NCI-H2196 (cell line): Measurements from ENCODE around the gene PLPP3.

Source experiments
- DNase-seq: peaks from one replicate; lab custom pipeline; 2025; ENCODE audit not compliant: unreplicated experiment; lab: John Stamatoyannopoulos, UW

Gene PLPP3

DNA sequence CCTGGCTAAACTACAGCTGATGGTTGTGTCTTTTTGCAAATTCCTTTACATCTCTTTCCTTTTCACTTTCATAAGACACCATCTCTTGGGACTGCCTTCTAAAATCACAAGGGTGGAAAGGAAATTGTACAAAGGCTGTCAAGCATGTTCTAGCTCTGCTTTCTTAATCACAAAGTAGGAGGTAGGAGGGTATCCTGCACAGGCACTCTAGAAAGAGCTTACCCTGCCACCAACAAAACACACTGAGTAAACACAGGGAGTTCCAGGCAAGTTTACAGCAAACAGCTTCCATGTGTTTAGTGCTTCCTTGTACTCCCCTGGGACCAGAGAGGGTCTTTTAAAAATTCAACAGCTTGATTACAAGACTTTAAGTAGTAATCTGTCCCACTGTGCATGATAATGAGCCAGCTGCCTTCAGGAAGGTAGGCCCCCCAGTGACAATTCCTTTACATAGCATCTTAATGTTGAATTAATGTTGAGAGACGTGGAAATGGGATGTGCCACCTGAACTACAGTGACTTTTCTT, 2.4 kb downstream of the PLPP3 start:
- DNase-seq, result no peak

DNA sequence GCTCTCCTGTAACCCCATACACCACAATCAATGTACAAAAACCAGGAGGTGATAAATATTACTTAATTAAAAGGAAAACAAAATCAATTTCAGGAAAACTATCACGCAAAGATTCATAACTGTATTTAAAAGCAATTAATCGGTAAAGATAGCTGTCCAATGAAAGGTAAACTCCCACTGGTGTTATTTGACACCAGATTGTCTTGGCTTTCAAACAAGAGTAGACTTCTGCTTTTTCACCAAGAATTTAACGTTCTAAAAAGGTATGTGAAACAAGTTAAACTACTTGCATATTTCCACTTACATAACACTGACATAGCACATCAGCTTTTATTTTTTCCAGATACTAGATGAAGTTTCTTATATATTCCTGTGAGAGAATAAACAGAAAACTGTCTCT, 3.5 kb downstream of the PLPP3 start:
- DNase-seq, result no peak

DNA sequence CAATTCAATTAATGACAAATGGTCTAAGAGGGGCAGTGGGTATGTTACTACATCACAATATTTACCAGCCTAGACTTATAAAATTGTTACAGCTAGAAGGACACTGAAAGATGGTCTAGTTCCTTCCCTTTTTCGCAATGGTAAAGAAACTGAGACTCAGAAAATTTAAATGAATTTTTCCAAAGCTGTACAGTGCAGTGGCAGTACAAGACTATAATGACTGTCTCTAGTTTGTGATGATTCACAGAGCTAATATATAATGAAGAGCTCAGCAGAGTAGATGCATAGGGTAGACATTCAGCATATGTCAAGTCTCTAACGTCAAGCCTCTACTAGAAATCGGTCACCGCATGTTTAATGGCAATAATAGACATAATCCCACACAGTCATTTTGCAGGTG, 4.6 kb downstream of the PLPP3 start:
- DNase-seq, result no peak

DNA sequence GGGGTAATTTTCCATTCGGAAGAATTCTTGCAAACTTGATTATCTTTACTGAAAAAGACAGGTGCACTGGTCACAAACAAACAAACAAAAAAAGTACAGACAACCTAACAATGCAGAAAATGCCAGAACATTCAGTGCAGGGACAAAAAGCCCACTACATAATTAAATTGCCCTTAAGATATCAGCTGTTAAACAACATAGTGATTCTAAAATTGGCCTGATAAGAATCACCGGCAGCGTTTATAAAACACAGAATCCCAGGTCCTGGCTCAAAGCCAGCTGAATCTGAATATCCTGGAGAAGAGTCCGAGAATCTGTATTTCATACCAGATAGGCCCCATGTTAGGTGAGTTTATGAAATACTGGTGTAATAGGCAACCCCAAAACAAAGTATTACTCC, 6.1 kb downstream of the PLPP3 start:
- peak; percentile 58 for DNase-seq

DNA sequence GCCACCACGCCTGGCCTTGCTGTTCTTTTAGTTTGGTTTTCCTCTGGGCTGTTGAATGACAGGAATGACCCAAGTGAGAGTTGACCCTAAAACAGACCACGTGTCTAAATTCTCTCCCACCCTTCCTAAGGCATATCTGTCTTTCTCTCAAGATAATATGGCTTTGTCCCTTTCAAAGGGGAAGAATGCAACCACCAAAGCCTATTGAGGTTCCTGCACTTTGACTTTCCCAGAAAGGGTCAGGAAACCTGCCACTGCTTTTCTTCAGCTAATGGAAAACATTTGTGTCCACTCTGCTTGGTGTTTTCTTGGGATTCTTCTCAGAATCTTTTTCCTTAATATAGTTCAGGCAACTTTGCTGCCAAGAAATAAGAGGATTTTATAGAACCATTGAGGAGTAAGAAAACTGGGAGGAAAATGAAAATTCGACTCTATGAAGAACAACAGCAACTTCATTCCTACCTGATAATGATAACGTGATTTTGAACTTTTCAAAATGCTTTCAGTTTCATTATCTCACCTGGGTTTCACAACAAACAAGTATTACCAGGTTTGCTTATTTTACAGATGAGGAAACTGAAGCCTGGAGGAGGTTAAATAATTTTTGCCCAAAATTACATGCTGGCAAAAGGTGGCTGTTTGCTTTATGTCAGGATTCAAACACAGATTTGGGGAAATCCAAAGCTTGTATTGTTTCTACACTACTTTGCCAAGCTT, 6.9 kb downstream of the PLPP3 start:
- no peak for DNase-seq

DNA sequence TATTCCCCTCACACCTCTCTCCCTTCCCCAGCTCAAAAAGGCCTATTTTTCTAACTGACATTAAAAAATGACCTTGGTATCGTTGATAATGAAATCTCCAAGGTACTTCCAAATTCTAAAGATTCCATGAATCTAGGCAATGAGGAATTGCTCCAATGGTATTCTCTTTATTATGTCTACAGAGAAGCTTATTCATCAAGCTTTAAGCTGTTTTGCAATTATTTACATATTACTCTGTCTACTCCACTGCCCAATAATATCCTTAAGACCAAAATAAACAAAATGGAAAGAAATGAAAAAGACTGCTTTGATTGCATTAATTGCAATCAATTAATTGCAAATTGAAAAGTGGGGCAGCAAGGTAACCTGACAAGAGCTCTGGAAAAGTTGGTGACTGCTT, 7.9 kb downstream of the PLPP3 start:
- DNase-seq, result no peak

DNA sequence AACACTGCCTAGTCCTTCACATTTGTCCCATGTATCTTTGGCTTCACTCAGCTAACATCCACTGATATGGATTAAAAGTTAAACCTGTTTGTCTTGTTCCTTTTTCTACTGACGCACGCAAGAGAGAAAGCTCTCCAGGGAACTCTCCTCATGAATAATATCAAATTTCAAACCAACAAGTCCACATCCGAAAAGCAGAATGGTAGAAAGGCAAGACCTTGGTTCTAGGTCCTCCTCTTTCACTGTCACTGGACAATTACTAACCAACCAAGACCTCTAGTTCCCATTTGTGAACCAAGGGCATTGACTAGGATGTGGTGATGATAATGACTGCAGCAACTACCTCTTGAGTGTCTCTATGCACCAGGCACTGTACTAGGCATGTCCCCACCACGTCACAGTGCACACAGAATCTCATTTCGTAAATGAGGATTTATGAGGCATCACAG, 8.4 kb downstream of the PLPP3 start:
- DNase-seq, result peak; percentile 52

DNA sequence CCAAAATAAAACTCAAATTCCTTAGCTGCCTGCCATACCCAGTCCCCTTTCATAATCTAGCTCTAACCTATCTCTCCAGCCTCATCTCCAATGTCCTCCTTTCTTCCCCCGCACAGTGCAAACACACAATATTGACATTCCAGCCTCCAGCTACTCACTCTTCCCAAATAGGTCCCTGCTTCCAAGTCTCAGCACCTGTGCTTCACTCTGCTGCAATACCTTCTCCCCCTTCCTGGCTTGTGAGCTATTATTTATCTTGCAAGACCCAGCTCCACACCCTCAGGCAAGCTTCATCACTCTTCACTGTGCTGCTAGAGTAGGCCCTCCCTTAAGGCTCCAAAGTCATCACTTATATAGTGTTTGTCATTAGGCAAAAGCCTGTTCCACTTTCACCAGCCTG, 9.7 kb downstream of the PLPP3 start:
- DNase-seq, result peak; percentile 31

DNA sequence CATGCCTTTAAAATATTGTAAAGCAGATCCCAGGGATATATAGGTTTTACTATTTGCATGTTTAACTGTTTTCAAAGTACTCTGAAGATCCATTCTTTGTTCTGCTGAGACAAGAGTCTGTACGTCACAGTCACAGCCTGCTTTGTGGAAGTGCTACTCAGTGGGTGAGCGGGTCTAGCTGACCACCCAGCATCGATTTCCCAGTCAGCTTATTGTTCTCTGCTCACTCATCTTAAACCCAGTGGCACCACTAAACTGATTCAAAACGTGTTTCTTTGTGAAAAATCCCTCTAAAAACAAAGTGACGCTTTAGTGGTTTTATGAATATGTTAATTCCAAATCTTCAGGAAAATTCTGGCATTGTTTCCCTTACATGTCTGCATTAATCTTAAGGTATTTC, 12.4 kb downstream of the PLPP3 start:
- DNase-seq, result no peak

DNA sequence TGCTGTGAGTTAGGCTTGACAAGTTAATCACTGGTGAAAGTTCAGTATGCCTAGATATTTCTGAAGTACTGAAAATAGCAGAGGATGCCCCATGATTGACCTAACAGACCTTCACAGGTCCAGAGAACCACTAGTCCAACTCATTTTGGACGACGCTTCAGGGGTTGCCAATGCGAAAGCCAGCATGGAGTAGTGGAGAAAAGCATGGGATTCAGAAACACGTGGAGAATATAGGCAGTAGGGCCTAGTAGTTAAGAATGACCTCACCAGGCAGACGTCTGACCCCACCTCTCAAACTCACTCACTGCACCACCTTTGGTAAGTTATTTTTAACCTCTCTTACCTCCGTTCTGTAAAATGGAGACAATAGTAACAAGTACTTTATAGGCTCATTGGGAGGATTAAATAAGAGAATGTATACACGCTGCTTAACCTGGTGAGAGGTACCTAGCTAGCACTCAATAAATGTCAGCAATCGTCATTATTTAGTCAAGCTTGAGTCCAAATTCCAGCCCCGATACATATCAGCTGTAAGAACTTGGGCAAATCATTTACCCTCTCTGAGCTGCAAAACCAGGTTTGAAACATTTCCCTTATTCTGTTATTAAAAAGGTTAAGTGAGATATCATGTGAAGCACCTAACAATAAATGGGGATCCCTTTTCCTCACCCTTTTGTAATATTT, 13.2 kb downstream of the PLPP3 start:
- no peak for DNase-seq

DNA sequence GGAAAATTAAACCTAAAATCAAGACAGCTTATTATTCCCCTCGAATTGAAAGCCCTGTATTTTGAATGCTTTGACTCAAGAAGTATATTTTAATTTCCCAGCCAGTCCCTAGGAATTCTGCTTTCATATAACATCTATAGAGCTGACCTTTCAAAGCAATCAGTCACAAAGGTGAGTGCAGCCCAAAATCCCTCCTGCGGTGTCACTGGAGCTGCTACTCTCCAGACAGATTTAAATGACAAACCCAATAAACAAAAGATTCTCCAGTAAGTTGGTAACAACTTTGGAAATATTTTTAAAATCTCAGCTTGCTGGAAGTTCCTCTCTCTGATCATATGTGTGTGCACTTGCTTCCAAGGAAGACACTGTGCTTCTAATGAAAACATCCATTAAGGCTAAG, 14.7 kb downstream of the PLPP3 start:
- no peak for DNase-seq

DNA sequence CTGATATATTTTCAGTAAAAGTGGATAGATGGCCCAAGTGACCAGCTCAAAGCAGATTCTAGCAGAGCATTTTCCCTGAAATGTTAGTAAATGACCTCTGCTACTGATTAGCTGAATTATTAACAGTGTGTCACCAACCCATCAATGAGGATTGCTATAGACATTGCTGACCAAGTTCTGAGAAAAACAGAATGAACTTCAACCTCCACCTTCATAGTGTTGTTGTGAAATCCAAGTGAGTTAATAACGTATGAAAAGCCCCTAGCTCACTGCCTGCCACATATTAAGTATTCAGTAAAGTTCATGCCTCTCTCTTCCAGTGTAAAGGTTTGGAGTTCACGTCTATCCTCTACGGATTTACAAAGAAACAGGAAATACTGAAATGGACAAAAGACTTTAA, 15.8 kb downstream of the PLPP3 start:
- no peak for DNase-seq

DNA sequence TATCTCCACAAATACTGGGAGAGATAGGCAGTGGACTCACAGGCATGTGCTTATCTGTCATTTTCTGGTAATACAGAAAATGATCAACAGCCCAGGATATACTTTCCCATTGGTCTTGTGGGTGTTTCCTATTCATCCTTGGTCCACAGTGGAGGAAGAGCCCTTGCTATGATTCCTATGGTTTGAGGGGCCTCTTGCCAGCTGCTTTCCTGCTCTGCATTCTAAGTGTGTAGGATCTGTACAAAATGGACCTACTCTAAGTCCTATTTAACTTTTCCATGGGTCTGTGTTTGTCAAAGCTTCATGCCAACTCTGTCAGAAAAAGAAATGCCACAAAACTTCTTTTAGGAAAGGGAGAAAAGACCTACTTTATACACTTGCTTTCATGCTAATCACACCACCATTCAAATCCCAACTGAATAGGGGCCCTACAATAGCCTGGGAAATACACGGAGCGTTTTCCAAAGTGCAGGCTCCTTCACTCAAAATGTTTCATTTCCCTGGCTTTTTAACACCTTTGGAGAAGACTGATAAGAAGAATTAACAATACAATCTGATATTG, 16.4 kb downstream of the PLPP3 start:
- DNase-seq, result no peak

DNA sequence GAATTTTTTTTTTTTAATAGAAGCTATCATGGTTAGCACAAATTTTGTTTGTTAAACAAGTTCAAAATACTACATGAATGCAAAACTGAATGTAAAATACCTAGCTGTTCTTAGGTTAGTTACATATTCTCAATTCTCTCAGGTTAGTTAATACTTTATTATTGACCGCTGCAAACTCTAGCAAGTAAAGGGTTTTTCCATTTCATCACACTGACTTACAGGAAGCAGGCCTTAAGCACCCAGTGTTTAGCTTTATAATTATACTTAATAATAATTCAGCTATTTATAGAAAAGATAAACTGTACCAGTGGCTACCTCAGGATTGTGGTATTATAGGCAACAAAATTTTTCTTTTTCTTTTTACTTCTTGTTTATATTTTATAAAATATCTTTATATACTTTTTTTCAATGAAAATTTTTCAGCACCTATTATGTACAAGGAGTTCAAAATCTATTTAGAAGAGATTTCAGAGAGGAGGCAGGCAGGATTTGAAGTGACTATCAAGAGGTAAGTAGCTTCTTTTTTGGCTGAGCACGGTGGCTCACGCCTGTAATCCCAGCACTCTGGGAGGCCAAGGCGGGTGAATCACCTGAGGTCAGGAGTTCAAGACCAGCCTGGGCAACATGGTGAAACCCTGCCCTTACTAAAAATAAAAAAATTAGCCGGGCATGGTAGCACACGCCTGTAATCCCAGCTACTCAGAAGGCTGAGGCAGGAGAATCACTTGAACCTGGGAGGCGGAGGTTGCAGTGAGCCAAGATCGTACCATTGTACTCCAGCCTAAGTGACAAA, 17.9 kb downstream of the PLPP3 start:
- no peak for DNase-seq

DNA sequence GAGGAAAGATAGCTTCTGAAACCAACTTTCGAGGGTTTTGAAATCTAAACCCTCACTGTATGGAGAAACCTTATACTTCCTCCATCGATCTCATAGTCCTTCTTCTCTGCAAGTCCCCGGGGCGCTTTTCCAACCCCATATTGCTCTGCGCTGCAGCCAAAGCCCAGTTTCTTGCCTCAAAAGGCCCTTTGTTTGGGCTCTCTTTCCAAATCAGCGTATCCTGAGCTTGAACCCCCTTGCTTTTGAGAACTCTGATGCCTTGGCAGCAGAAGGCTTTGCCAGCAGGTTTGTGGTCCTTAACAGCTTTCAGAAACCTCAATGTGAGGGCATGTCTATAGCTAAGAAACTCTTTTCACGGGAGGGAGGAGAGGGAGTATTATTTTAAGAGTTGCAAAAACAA, 21.6 kb downstream of the PLPP3 start:
- DNase-seq, result no peak

DNA sequence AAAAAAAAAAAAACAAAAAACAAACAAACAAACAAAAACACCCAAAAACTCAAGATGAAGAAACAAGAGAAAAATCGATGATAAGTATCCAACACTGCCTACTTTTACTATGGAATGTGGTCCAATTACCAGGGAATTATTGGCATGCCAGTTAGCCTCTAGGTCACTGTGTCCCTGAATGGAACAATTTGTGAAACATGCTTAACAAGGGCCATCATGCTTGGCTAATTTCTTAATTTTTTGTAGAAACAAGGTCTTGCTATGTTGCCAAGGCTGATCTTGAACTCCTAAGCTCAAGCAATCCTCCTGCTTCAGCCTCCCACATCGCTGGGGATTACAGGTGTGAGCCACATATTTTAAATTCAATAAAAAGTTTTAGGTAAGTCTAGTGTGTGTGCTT, 23.9 kb downstream of the PLPP3 start:
- DNase-seq, result no peak

DNA sequence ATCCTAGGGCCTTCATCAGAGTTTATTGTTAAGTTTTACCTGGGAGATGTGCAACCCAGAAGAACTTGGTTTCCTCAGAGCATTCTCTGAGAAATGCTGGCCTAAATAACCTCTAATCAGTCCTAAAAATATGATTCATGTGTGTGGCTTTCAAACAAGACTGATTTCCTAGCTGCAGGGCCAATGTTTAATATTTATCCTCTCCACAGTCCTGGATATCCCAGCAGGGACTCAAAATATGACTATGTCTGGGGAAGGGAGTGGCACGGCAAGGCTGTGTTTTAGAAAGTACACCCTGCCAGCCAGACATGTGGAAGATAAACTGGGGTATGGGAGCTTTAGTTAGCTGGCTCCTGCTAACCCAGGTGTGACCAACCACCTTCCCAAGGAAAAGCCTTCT, 26.3 kb downstream of the PLPP3 start:
- no peak for DNase-seq

DNA sequence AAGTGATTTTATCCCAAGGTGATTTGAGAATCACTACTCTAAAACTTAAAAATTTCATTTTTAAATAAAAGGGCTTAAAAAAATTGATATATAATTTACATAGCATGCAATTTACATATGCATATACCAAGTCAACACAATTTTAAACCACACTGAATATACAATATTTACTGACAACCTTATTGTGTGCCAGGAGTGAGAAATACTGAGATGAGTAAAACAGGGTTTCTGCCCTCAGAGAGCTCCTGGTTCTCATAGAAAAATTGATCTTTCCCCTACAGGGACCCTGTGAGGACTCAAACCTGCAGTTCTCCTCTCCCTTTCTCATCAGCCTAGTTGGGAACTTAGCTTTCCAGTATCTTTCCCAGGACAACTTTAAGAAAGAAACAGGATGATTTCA, 27.0 kb downstream of the PLPP3 start:
- DNase-seq, result no peak

DNA sequence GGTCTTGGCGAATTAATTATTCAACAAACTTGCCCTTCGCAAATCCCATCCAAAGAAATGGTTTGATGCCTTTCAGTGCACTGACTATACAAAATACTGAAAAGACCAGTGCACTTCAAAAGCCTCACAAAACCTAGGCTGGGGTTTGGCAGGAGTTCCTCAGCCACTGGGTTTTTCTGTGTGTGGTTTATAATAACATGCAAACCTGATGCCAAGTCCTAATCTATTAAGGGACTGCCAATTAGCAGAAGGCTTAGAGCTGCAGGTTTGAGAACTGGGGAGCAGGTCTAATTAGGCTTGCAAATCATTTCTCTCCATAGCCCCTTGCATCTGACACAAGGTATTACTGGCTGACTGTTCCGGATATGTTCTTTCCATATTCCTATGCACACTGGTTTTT, 27.7 kb downstream of the PLPP3 start:
- peak; percentile 44 for DNase-seq

DNA sequence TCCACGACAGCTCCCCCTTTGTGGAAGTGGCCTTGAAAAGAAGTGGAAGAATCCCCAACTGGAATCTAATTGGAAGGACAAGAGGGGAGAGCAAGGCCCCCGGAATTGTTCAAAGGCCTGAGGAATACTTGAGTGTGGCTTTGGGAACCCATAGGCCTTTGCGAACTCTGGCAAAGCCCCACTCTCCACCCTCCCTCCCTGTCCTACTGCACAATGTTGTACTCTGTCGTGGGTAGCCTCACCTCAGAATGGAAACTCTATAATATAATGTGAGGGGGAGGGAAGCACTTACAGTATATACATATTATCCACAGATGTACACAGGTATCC, 28.5 kb downstream of the PLPP3 start:
- DNase-seq, result no peak

DNA sequence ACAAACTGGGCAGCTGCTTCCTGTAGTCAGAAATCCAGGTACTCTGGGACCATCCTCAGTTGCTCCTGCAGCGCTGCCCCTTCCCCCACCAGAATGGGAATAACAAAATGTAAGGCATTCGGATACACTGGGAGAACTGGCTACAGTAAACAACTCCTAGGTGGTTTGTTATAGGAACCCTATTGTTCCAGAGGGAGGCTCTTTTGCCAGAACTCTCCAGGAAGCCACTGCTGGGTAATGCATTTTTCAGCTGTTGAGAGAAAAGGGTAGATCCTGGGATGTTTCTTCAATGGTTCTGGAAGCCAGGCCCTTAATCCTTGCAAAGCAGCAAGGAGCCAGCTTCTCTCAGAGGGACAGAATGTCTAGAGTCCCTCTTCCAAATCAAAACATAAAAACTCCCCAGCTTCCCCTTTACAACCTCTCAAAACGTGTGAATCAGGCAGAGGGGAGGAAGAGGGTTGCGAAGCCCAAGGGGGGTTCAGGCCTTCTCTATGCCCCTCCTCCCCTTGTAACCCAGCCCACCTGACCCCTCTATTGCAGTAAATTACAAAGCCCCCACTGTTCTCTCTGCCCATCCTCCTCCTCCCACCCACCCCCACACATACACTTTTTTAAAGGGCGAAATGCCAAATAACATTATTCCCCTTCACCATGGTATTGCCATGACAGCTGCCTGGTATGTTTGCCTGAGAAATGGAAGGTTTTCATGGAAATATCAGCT, 29.1 kb downstream of the PLPP3 start:
- no peak for DNase-seq
